H9 (cell line): ENCODE results near the gene TTF2. TPM values are rescaled to one million over a fixed set of nuclear protein-coding genes. Genes with fewer than 3 reads are reported as not detected.
A peak's percentile ranks its signal among the peaks of the same experiment; 100 is the strongest.

Source experiments
- DNase-seq: peaks from one replicate; pipeline ENCODE4 v3.0.0-alpha.2; 2017
- H2AFZ ChIP-seq: one replicate; pipeline ENCODE4 v1.6.1; 2013; ENCODE audit warnings: mild to moderate bottlenecking, low read length, control low read depth, moderate library complexity
- H2AK5ac ChIP-seq: 2 replicates; pipeline ENCODE4 v1.6.1; 2013; ENCODE audit warnings: low read length, control low read depth, mixed read lengths; ENCODE audit not compliant: insufficient read length
- H2BK120ac ChIP-seq: one replicate; pipeline ENCODE4 v1.6.1; 2013; ENCODE audit warnings: low read depth, mild to moderate bottlenecking, low read length, control low read depth, inconsistent platforms; ENCODE audit not compliant: poor library complexity, severe bottlenecking
- H2BK12ac ChIP-seq: 2 replicates; pipeline ENCODE4 v1.6.1; 2013; ENCODE audit warnings: low read length, control low read depth, mixed read lengths, low read depth; ENCODE audit not compliant: insufficient read length
- H2BK15ac ChIP-seq: 2 replicates; pipeline ENCODE4 v1.6.1; 2013; ENCODE audit warnings: low read depth, low read length, control low read depth
- H2BK20ac ChIP-seq: one replicate; pipeline ENCODE4 v1.6.1; 2013; ENCODE audit warnings: low read depth, mild to moderate bottlenecking, low read length, control low read depth, inconsistent platforms; ENCODE audit not compliant: poor library complexity, severe bottlenecking
- H2BK5ac ChIP-seq: 2 replicates; pipeline ENCODE4 v1.6.1; 2013; ENCODE audit warnings: low read length, control low read depth, mixed read lengths; ENCODE audit not compliant: insufficient read length
- H3K14ac ChIP-seq: 2 replicates; pipeline ENCODE4 v1.6.1; 2013; ENCODE audit warnings: low read length, control low read depth; ENCODE audit not compliant: insufficient read depth
- H3K18ac ChIP-seq: 2 replicates; pipeline ENCODE4 v1.6.1; 2013; ENCODE audit warnings: low read depth, mild to moderate bottlenecking, mixed read lengths, low read length, control low read depth; ENCODE audit not compliant: insufficient read length
- H3K23ac ChIP-seq: 2 replicates; pipeline ENCODE4 v1.6.1; 2013; ENCODE audit warnings: low read length, control low read depth, mixed read lengths, low read depth; ENCODE audit not compliant: insufficient read length
- H3K23me2 ChIP-seq: 2 replicates; pipeline ENCODE4 v1.6.1; 2013; ENCODE audit warnings: low read depth, mild to moderate bottlenecking, mixed read lengths, low read length, control low read depth; ENCODE audit not compliant: insufficient read length, poor library complexity, severe bottlenecking
- H3K27ac ChIP-seq: 2 replicates; pipeline ENCODE4 v1.5.1; 2013; ENCODE audit warnings: low read length, control low read depth, mixed read lengths, low read depth; ENCODE audit not compliant: insufficient read length
- H3K27me3 ChIP-seq: 2 replicates; pipeline ENCODE4 v1.6.1; 2013; ENCODE audit warnings: low read length, control low read depth, inconsistent platforms; ENCODE audit not compliant: insufficient read depth
- H3K4ac ChIP-seq: 2 replicates; pipeline ENCODE4 v1.6.1; 2013; ENCODE audit warnings: low read depth, mild to moderate bottlenecking, control low read depth, inconsistent platforms, low read length, moderate library complexity
- H3K4me1 ChIP-seq: 2 replicates; pipeline ENCODE4 v1.6.1; 2013; ENCODE audit warnings: low read length, control low read depth, inconsistent platforms; ENCODE audit not compliant: insufficient read depth
- H3K4me2 ChIP-seq: 2 replicates; pipeline ENCODE4 v1.6.1; 2013; ENCODE audit warnings: low read length, control low read depth, mixed read lengths; ENCODE audit not compliant: insufficient read length, insufficient read depth
- H3K56ac ChIP-seq: 2 replicates; pipeline ENCODE4 v1.6.1; 2013; ENCODE audit warnings: low read depth, mild to moderate bottlenecking, mixed read lengths, low read length, control low read depth; ENCODE audit not compliant: insufficient read length
- H3K79me1 ChIP-seq: 2 replicates; pipeline ENCODE4 v1.6.1; 2013; ENCODE audit warnings: low read depth, mild to moderate bottlenecking, moderate library complexity, low read length, control low read depth, inconsistent platforms; ENCODE audit not compliant: insufficient read depth, poor library complexity, severe bottlenecking
- H3K79me2 ChIP-seq: 2 replicates; pipeline ENCODE4 v1.6.1; 2013; ENCODE audit warnings: low read length, control low read depth, inconsistent platforms; ENCODE audit not compliant: insufficient read depth
- H3K9ac ChIP-seq: 2 replicates; pipeline ENCODE4 v1.6.1; 2013; ENCODE audit warnings: low read length, control low read depth, mixed read lengths; ENCODE audit not compliant: insufficient read length; ENCODE audit errors: extremely low read depth
- H3K9me3 ChIP-seq: one replicate; pipeline ENCODE4 v1.6.1; 2013; ENCODE audit warnings: low read depth, low read length, inconsistent platforms; ENCODE audit not compliant: control insufficient read depth
- H3T11ph ChIP-seq: one replicate; pipeline ENCODE4 v1.6.1; 2013; ENCODE audit warnings: mild to moderate bottlenecking, low read length, control low read depth, inconsistent platforms
- H4K20me1 ChIP-seq: one replicate; pipeline ENCODE4 v1.6.1; 2013; ENCODE audit not compliant: control insufficient read depth, insufficient read length, insufficient read depth
- H4K5ac ChIP-seq: 2 replicates; pipeline ENCODE4 v1.6.1; 2013; ENCODE audit warnings: low read depth, mild to moderate bottlenecking, mixed read lengths, low read length, control low read depth; ENCODE audit not compliant: insufficient read length
- H4K8ac ChIP-seq: replicated peaks from 2 replicates; pipeline ENCODE4 v1.6.1; 2013; ENCODE audit warnings: low read length, control low read depth, mixed read lengths, low read depth; ENCODE audit not compliant: insufficient read length
- H4K91ac ChIP-seq: 2 replicates; pipeline ENCODE4 v1.6.1; 2013; ENCODE audit warnings: low read depth, mild to moderate bottlenecking, moderate library complexity, mixed read lengths, low read length, control low read depth; ENCODE audit not compliant: insufficient read length
- H3K27ac Mint-ChIP-seq, 3 experiments: 2 replicates in 2 of 3; 3 replicates in 1 of 3; pipeline ENCODE4 v1.8.0; 2020 to 2021; ENCODE audit warnings: mixed read lengths in 3 of 3, mild to moderate bottlenecking in 1 of 3, moderate library complexity in 1 of 3
- H3K27me3 Mint-ChIP-seq: 2 replicates; pipeline ENCODE4 v1.8.0; 2021; ENCODE audit warnings: low read depth, mild to moderate bottlenecking, moderate library complexity, mixed read lengths
- H3K36me3 Mint-ChIP-seq, 3 experiments: 2 replicates in 2 of 3; 3 replicates in 1 of 3; pipeline ENCODE4 v1.8.0; 2020 to 2021; ENCODE audit warnings: low read depth in 3 of 3, mixed read lengths in 3 of 3; ENCODE audit not compliant: insufficient read depth in 1 of 3
- H3K4me1 Mint-ChIP-seq, 2 experiments: 2 replicates each; pipeline ENCODE4 v1.8.0; 2020; ENCODE audit warnings: mixed read lengths in 2 of 2
- H3K4me3 Mint-ChIP-seq, 2 experiments: 2 replicates in 1 of 2; 3 replicates in 1 of 2; pipeline ENCODE4 v1.8.0; 2020 to 2021; ENCODE audit warnings: mild to moderate bottlenecking in 2 of 2, mixed read lengths in 2 of 2, moderate library complexity in 1 of 2
- H3K9me3 Mint-ChIP-seq, 2 experiments: 2 replicates in 1 of 2; 3 replicates in 1 of 2; pipeline ENCODE4 v1.8.0; 2020; ENCODE audit warnings: mild to moderate bottlenecking in 2 of 2, mixed read lengths in 2 of 2, moderate library complexity in 1 of 2
- CTCF ChIP-seq: fragments of 200-600 bp; sonication (generic); conservative IDR thresholded peaks from 3 replicates; pipeline ENCODE4 v1.8.0; 2021; ENCODE audit warnings: antibody characterized with exemption, mild to moderate bottlenecking
- WGBS: extraction: QIAGEN DNeasy Blood & Tissue Kit; methylation state at CpG from one replicate; pipeline ENCODE4 v1.1.7; 2013; ENCODE audit warnings: missing lambda C conversion rate, low lambda C conversion rate, mixed read lengths; ENCODE audit not compliant: insufficient read length; ENCODE audit errors: extremely low coverage; 5-methylcytosine and 5-hydroxymethylcytosine counted together
- total RNA-seq: library from RNA; stranded (reverse); gene quantifications from 2 replicates; pipeline ENCODE4 v1.2.1, GENCODE V29; 2021

Gene TTF2
- total RNA-seq, 1 experiment from 2014 or later, result 86.4 TPM

- no peak within 1 kb of the TSS for H4K8ac ChIP-seq
- no peak within 1 kb of the TSS for H2BK12ac ChIP-seq
- H2AK5ac ChIP-seq, result no peak within 1 kb of the TSS
- Mint-ChIP-seq H3K4me1 (peaks cover 19 to 22% of the 10 kb centered on the region in 2 experiments), H3K27me3 (no peaks in the 10 kb centered on the region; the same call in 1 of the 2 replicates), H3K4me3 (peak within 1 kb of the TSS; percentile 82 to 87), H3K9me3 (peaks cover 0 to 2% of the 10 kb centered on the region in 2 experiments; a peak in 1 of 5 replicates), H3K27ac (peak within 1 kb of the TSS; percentile 30 to 88 (median 81); a peak in 5 of 7 replicates), H3K36me3 (peaks cover 5 to 22% (median 18%) of the 10 kb centered on the region in 3 experiments; a peak in 6 of 7 replicates)
- TF ChIP-seq CTCF, result peak; percentile 78
- H3K18ac ChIP-seq, result peak within 1 kb of the TSS; percentile 83
- no peak within 1 kb of the TSS for H2AFZ ChIP-seq
- H3K9me3 ChIP-seq, result no peaks in the 10 kb centered on the region
- no CpG with 5 or more reads among the region's 71 CpGs for WGBS
- no peak within 1 kb of the TSS for H2BK20ac ChIP-seq
- no peak within 1 kb of the TSS for H4K91ac ChIP-seq
- H2BK15ac ChIP-seq, result no peak within 1 kb of the TSS
- no peaks in the 10 kb centered on the region for H4K20me1 ChIP-seq
- H3T11ph ChIP-seq, result no peak within 1 kb of the TSS
- no peak within 1 kb of the TSS for H4K5ac ChIP-seq
- H3K23ac ChIP-seq, result no peak within 1 kb of the TSS
- no peak within 1 kb of the TSS for H2BK5ac ChIP-seq
- no peak within 1 kb of the TSS for H3K56ac ChIP-seq
- H3K4me2 ChIP-seq, result peak within 1 kb of the TSS; percentile 53
- no peaks in the 10 kb centered on the region for H3K79me1 ChIP-seq
- peak within 1 kb of the TSS; percentile 71 for H3K9ac ChIP-seq
- H3K4me1 ChIP-seq, result no peaks in the 10 kb centered on the region
- no peak within 1 kb of the TSS for H3K4ac ChIP-seq
- peak; percentile 96 for DNase-seq
- H3K27ac ChIP-seq, result no peak within 1 kb of the TSS
- H2BK120ac ChIP-seq, result peak within 1 kb of the TSS; percentile 10
- H3K14ac ChIP-seq, result peak within 1 kb of the TSS; percentile 85
- no peaks in the 10 kb centered on the region for H3K27me3 ChIP-seq
- H3K23me2 ChIP-seq, result peaks cover 8% of the 10 kb centered on the region
- no peaks in the 10 kb centered on the region for H3K79me2 ChIP-seq
Measured at GRCh38 chr1:117121589-117122329, 61.6 kb downstream of the TTF2 start, which contains the start of gene TRIM45. Gene TRIM45 (minus strand): TSS chr1:117121749. CDS start chr1:117121201, 548 bp downstream.
